IPS-20b (cell line): ENCODE results near the gene MAP3K1.
"Not testable (repeated sequence)": the region's sequence is repeated elsewhere in the genome, so short reads cannot be mapped to it uniquely, and the experiment has no call there.

Experiments used
- H3K27ac ChIP-seq: one replicate; pipeline ENCODE4 v1.5.1; 2013; ENCODE audit warnings: low read length
- H3K27me3 ChIP-seq: 2 replicates; pipeline ENCODE4 v1.6.1; 2013; ENCODE audit warnings: mild to moderate bottlenecking, low read length, inconsistent platforms; ENCODE audit not compliant: insufficient read depth
- H3K36me3 ChIP-seq: 2 replicates; pipeline ENCODE4 v1.6.1; 2013; ENCODE audit warnings: low read depth, mild to moderate bottlenecking, inconsistent platforms, low read length, moderate library complexity; ENCODE audit not compliant: insufficient read depth
- H3K4me1 ChIP-seq: 2 replicates; pipeline ENCODE4 v1.6.1; 2013; ENCODE audit warnings: mild to moderate bottlenecking, control low read depth, inconsistent platforms, low read length, moderate library complexity; ENCODE audit not compliant: insufficient read depth
- H3K4me3 ChIP-seq: 2 replicates; pipeline ENCODE4 v1.5.1; 2013; ENCODE audit warnings: mild to moderate bottlenecking, low read length, inconsistent platforms
- H3K9ac ChIP-seq: 2 replicates; pipeline ENCODE4 v1.6.1; 2013; ENCODE audit warnings: low read depth, mild to moderate bottlenecking, inconsistent platforms, low read length, moderate library complexity
- H3K9me3 ChIP-seq: 2 replicates; pipeline ENCODE4 v1.6.1; 2013; ENCODE audit warnings: mild to moderate bottlenecking, low read depth, low read length, inconsistent platforms; ENCODE audit not compliant: insufficient read depth

The MAP3K1 gene

GRCh38 chr5:56817263-56818014 lies 2.1 kb downstream of the MAP3K1 start:
- H3K4me3 ChIP-seq: peak overlapping the region; percentile 80
- no peaks in the 10 kb centered on the region for H3K9me3 ChIP-seq
- H3K27ac ChIP-seq: no peak overlapping the region
- H3K4me1 ChIP-seq: peaks cover 17% of the 10 kb centered on the region
- no peak overlapping the region; the same call in 1 of the 2 replicates for H3K9ac ChIP-seq
- H3K36me3 ChIP-seq: no peaks in the 10 kb centered on the region
- peaks cover 34% of the 10 kb centered on the region for H3K27me3 ChIP-seq

DNA sequence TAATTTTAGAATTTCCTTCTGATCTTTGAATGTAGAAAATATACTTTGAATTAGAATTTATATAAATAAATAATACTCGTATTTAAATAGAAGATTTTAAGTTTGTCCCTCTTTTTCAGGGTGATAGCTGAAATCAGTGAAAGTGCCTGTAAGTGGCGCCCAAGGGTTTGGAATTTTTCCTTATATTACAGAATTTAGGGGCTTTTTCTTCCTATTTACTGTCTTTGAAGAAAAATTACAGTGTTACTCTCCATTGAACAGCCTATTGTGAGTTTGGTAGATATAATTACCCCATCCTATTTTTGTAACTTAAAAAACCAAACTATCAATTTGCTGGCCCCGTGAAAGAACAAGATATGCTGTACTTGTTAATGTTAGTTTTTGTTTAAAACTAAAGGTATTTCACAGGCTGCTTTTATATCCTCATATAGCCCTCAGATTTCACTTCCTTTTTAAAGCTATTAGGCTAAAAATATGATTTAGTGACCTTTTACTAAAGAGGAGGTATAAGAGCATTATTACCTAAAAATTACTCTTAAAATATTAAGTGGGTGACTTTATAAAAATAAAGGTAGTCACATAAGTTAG lies 3.2 kb downstream of the MAP3K1 start:
- H3K9ac ChIP-seq: no peak overlapping the region
- H3K27ac ChIP-seq: no peak overlapping the region
- H3K36me3 ChIP-seq: no peaks in the 10 kb centered on the region
- peaks cover 23% of the 10 kb centered on the region for H3K27me3 ChIP-seq
- H3K4me1 ChIP-seq: peaks cover 21% of the 10 kb centered on the region
- no peaks in the 10 kb centered on the region for H3K9me3 ChIP-seq
- no peak overlapping the region for H3K4me3 ChIP-seq

DNA sequence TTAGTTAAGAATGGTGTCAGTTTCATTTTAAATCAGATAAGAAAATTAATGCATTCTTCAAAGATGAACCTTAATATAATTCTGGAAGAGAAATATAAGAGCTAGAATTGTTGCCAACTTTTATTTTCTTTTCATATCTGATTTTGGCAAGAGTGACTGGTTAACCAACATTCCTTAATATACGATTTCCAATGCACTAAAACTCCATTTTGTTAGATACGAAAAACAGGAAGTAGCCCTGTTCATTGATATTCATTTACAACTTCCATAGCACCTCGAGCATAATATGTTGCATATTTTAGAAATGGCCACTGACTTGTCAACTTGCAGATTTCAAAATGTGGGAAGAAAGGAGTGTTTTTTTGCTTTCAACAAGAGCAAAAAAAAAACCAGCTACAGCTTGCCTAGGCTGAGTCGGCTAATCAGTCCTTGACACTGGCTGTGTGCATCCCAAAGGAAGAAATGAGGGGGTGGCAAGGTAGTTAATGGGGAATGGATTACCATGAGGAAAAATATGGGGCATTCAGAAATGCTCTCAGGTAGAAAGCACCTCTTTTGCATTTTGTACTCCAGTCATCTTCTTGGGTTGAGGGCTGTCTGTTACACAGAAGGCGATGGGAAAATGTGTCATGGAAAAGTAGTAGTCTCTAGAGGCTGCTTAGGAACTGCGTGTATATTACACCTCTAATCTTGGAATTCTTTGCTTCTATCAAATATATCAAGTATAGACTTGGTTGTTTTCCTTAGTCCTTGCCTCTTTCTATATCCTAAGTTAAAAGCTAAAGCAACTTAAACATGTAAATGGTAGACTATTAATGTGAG lies 3.9 kb downstream of the MAP3K1 start:
- H3K36me3 ChIP-seq: no peaks in the 10 kb centered on the region
- H3K4me1 ChIP-seq: peaks cover 24% of the 10 kb centered on the region
- H3K27ac ChIP-seq: no peak overlapping the region
- no peak overlapping the region for H3K4me3 ChIP-seq
- H3K27me3 ChIP-seq: peaks cover 15% of the 10 kb centered on the region
- no peak overlapping the region for H3K9ac ChIP-seq
- H3K9me3 ChIP-seq: no peaks in the 10 kb centered on the region

GRCh38 chr5:56821868-56822267 lies 6.5 kb downstream of the MAP3K1 start:
- H3K4me1 ChIP-seq: peaks cover 24% of the 10 kb centered on the region
- H3K36me3 ChIP-seq, H3K9ac ChIP-seq, H3K27ac ChIP-seq, H3K9me3 ChIP-seq, H3K4me3 ChIP-seq: not testable (repeated sequence)
- peaks cover 11% of the 10 kb centered on the region; the same call in 1 of the 2 replicates for H3K27me3 ChIP-seq

GRCh38 chr5:56822981-56823380 lies 7.6 kb downstream of the MAP3K1 start:
- H3K27ac ChIP-seq: no peak overlapping the region

DNA sequence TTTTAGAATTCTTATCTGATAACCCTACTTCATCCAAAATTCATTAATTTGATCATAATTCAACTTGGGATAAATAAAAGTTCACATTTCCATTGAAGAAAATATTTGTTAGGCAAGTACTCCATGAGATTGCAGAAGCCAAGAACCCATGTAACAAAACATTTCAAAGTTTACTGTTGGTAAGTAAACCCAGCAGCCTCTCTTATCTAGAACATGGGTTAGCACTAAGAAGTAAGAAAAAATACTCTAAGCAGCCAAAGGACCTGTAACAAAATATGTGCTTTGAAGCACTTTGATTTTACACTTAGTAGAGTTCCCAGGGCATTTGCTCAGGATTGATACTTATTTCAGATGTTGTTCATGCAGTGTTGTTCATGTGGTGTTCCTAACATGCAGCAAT lies 8.7 kb downstream of the MAP3K1 start:
- Histone ChIP-seq H3K36me3 (no peaks in the 10 kb centered on the region), H3K9ac (no peak overlapping the region), H3K27ac (no peak overlapping the region), H3K4me1 (peaks cover 26% of the 10 kb centered on the region), H3K9me3 (no peaks in the 10 kb centered on the region), H3K27me3 (no peaks in the 10 kb centered on the region), H3K4me3 (no peak overlapping the region)

More at GRCh38 chr5:56822981-56823380, 7.6 kb downstream of the MAP3K1 start:
- H3K4me3 ChIP-seq: no peak overlapping the region
- peaks cover 2% of the 10 kb centered on the region; the same call in 1 of the 2 replicates for H3K27me3 ChIP-seq
- H3K9ac ChIP-seq: no peak overlapping the region
- no peaks in the 10 kb centered on the region for H3K36me3 ChIP-seq
- peaks cover 26% of the 10 kb centered on the region for H3K4me1 ChIP-seq
- H3K9me3 ChIP-seq: no peaks in the 10 kb centered on the region

- Histone ChIP-seq H3K4me1 (peaks cover 26% of the 10 kb centered on the region), H3K9me3 (no peaks in the 10 kb centered on the region)
Measured at GRCh38 chr5:56825222-56825824, 10.0 kb downstream of the MAP3K1 start.

DNA sequence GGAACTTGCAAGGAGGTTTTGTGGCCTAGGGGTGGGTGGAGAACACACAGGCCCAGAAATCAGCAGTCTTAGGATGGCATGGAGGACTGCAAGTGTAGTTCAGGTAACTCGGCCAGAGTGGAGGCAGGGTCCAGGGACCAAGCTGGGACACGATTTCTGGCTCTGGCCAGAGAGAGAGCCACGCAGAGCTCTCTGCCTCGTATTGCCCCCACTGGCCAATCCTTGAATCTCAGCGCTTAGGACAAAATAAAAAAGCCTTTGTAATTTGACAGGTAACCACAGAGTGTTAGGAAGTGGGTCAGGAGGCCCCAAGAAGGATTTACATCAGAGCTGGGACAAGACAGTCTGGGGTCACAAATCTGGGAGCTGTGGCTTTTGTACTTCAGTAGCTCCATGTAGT lies 11.7 kb downstream of the MAP3K1 start:
- Histone ChIP-seq H3K27me3 (no peaks in the 10 kb centered on the region), H3K9me3 (no peaks in the 10 kb centered on the region), H3K4me1 (peaks cover 34% of the 10 kb centered on the region), H3K27ac (no peak overlapping the region), H3K4me3 (no peak overlapping the region), H3K36me3 (no peaks in the 10 kb centered on the region), H3K9ac (no peak overlapping the region)

More at GRCh38 chr5:56825222-56825824, 10.0 kb downstream of the MAP3K1 start:
- H3K36me3 ChIP-seq: no peaks in the 10 kb centered on the region
- no peaks in the 10 kb centered on the region for H3K27me3 ChIP-seq
- no peak overlapping the region for H3K9ac ChIP-seq
- H3K4me3 ChIP-seq: no peak overlapping the region
- no peak overlapping the region for H3K27ac ChIP-seq

GRCh38 chr5:56827924-56828323 lies 12.6 kb downstream of the MAP3K1 start:
- H3K27me3 ChIP-seq: no peaks in the 10 kb centered on the region
- no peaks in the 10 kb centered on the region for H3K9me3 ChIP-seq
- peaks cover 38% of the 10 kb centered on the region for H3K4me1 ChIP-seq
- no peak overlapping the region for H3K27ac ChIP-seq
- no peak overlapping the region for H3K4me3 ChIP-seq
- no peak overlapping the region for H3K9ac ChIP-seq
- H3K36me3 ChIP-seq: no peaks in the 10 kb centered on the region

DNA sequence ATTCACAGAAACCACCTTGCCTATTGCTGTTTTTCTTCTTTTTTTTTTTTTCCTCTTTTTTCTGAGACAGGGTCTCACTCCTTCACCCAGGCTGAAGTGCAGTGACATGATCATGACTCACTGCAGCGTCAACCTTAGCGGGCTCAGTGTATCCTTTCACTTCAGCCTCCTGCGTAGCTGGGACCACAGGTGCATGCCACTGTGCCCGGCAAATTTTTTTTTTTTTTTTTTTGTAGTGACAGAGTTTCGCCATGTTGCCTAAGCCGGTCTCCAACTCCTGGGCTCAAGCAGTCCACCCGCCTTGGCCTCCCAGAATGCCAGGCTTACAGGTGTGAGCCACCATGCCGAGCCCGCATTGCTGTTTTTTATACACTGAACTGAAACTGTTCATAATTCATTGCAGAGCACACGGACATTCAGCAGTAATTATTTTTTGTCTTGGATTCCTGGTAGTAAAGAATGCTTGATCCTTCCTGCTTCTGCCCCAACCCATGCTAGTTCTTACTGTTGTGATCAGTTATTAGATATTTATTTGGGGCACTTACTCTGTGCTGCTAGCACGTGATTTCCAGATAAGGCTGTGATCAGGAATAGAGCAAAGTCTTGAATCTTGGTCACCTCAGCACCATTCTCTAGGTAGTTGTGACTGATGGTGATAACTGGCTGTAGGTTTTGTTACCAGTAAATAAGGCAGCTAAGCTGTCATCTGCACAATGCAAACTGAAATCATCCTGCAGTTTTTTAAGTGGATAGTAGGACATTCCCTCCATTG lies 14.0 kb downstream of the MAP3K1 start:
- H3K27me3 ChIP-seq: no peaks in the 10 kb centered on the region
- no peak overlapping the region for H3K27ac ChIP-seq
- no peak overlapping the region for H3K9ac ChIP-seq
- H3K9me3 ChIP-seq: no peaks in the 10 kb centered on the region
- peaks cover 42% of the 10 kb centered on the region for H3K4me1 ChIP-seq
- no peaks in the 10 kb centered on the region for H3K36me3 ChIP-seq
- no peak overlapping the region for H3K4me3 ChIP-seq

GRCh38 chr5:56831773-56832172 lies 16.4 kb downstream of the MAP3K1 start:
- peaks cover 42% of the 10 kb centered on the region for H3K4me1 ChIP-seq
- H3K36me3 ChIP-seq: no peaks in the 10 kb centered on the region
- H3K4me3 ChIP-seq: no peak overlapping the region
- no peaks in the 10 kb centered on the region for H3K9me3 ChIP-seq
- no peaks in the 10 kb centered on the region for H3K27me3 ChIP-seq
- H3K9ac ChIP-seq: peak overlapping the region; percentile 20; the same call in 1 of the 2 replicates
- H3K27ac ChIP-seq: no peak overlapping the region
